Putamen (tissue), 1 donor: Measurements from ENCODE around the gene PCYT1A.
A peak's percentile ranks its signal among the peaks of the same experiment; 100 is the strongest.
"Not testable (repeated sequence)": the region's sequence is repeated elsewhere in the genome, so short reads cannot be mapped to it uniquely, and the experiment has no call there.

Source experiments
- DNase-seq: peaks from one replicate; pipeline ENCODE4 v3.0.0-alpha.2; 2016; ENCODE audit warnings: low spot score

PCYT1A gene

DNA sequence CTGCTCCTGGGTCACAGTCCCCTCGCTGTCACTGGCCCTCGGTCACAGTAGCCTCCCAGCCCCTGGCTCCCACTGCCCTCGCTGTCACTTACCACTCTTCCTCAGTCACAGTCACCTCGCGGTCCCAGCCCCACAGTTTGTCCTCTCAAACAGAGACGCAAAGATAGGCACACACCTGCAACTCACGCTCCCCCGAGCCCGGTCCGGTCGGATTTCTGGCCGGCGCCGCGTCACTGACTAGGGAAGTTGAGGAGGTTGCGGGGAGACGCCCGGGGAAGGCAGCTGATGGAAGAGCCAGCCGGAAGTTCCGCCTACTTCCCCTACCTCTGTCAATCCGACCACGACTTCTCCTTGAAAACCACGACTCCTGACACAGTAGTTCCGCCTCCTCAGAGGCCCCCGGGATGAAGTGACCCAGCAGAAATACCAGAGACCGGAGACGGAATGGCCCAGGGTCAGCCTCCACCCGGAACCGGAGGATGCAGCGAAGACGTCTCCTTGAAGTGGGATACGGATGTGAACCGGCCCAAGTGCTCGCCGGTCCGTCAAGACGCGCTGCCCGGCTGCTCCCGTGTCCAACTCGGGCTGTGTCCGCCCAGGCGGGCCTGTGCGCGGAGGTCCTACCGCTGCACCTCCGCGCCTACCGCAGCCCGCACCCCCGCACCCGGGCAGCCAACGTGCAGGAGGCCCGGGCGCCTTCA lies at the start of gene PCYT1A:
Gene PCYT1A (minus strand): TSS at position 287 of the 701 bp plus-strand sequence. CDS start 17,195 bp downstream, outside the sequence.
- DNase-seq, result peak; percentile 93

DNA sequence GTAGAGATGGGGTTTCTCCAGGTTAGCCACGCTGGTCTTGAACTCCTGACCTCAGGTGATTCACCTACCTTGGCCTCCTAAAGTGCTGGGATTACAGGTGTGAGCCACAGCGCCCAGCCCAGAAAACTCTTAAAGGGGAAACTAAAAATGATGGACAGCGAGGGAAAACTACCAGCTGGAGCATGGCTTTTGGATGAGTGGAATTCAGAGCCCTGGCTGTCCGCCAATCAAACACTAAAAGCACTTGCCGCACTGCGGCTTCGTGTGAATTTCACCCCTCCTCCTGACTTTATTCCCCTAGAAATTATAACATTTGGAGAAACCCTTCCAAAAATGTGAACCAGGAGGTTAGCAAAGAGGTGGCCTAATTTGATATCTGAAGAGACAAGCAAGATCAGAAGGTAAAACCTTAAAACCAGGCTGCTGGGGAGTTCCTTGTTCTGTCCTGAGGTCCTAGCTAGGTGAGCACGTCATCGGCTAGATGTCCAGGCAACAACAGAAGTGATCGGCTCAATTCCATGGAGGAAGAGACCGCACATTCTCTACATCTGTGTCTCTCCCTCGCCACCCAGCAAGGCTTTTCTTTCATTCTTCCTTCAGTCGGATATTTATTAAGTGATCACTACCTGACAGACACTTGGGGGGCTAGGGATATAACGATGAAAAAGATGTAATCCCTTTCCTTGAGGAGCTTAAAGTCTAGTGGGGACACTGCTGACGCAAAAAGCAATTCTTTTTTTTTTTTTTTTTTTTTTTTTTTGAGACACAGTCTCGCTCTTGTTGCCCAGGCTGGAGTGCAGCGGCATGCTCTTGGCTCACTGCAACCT lies 49.0 kb upstream of the PCYT1A start:
- no peak for DNase-seq

DNA sequence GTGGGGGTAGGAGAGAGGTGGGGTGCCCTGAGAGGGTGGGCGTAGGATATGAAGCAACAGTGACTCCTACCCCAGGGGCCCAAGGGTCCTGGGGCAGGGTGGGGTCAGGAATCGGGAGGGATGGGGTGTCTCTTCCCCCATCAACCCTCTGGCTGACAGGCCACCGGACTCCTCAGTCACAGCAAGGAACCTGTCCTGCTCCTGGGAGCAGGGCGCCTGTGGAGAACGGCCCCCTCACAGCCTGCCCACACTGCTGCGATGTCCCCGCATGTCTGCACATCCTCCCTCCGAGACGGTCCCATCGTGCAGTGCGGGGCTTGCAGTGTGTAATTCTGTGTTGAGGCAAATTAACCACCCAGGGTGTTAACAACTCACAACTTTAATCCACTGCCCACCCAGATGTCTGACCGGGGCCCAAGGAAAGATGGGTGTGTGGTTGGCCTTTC lies 48.0 kb upstream of the PCYT1A start:
- no peak for DNase-seq

DNA sequence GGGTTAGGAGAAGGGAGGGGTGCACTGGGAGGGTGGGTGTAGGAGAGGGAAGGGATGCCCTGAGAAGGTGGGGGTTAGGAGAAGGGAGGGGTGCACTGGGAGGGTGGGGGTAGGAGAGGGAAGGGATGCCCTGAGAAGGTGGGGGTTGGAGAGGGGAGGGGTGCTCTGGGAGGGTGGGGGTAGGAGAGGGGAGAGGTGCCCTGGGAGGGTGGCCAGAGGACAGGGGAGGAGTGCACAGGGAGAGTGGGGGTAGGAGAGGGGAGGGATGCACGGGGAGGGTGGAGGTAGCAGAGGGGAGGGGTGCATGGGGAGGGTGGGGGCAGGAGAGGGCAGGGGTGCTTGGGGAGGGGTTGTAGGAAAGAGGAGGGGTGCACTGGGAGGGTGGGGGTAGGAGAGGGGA lies 47.5 kb upstream of the PCYT1A start:
- no peak for DNase-seq

DNA sequence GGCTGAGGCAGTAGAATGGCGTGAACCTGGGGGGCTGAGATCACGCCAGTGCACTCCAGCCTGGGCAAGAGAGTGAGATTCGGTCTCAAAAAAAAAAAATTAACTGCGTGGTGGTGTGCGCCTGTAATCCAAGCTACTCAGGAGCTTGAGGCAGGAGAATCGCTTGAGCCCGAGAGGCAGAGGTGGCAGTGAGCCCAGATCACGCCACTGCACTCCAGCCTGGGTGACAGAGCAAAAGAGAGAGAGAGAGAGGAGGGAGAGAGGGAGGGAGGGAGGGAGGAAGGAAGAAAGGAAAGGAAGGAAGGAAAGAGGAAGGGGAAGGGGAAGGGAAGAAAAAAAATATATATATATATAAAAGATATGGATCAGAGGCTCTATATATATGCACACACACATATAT lies 44.6 kb upstream of the PCYT1A start:
- no peak for DNase-seq

DNA sequence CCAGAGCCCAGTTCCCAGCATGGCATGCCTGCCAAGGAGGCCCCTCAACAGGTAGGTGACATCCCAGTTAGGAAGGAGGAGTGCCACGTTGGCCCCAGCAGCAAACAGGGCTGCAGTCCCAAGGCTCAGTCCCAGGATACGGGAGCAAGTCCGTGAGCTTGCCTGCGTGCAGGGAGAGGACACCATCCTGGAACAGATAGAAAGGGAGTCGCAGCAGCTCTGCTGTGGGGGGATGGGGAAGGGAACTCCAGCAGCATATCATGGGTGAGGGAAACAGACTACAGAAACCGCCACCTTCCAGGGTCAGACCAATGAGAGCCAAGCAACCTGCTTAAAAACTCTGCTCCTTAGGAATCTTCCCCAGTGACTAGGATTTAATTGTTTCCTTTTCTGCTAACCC lies 39.9 kb upstream of the PCYT1A start:
- no peak for DNase-seq

DNA sequence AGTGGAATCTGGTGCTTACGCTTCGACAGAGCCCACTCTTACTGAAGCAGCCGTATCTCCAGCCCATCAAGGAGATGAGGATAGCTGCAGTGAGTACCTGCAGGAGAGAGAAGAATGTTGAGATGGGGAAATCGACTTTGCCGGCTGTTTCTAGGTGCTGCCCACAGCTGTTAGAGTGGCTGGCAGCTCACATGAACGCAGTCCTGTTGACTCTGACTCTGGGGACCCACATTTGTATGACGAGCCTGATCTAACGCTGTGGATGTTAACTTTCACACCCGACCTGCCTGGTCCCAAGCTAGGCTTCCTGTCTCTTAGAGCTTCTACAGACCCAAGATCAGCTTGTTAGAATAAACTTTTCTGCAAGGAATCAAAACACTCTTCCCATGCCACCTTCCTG lies 39.4 kb upstream of the PCYT1A start:
- no peak for DNase-seq

DNA sequence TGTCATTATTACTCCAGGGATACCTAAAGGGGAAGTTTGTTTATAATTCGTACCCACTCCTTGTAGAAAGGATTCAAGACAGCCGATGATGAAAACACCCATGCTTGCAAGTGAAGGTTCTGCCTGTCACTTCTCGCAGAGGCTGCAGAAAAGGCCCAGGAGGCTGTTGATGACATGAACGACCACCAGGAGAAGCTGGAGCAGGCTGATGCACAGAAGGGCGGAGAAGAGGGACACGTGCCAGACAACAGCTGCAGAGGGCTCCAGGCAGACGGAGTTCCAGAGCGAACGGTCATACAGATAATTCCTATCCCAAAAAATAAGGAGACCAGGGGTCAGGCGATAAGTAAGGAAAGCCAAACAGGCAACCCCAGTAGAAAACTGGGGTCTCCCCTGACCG lies 36.2 kb upstream of the PCYT1A start:
- no peak for DNase-seq

DNA sequence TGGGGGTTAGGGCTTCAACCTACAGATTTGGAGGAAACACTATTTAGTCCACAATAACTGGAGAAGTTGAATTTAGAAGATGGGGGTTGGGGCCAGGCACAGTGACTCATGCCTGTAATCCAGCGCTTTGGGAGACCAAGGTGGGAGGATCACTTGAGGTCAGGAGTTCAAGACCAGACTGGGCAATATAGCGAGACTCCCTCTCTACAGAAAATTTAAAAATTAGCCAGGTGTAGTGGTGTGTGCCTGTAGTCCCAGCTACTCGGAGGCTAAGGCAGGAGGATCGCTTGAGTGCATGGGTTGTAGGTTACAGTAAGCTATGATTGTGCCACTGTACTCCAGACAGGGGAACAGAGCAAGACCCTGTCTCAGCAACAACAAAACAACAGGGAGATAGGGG lies 35.5 kb upstream of the PCYT1A start:
- no peak for DNase-seq

DNA sequence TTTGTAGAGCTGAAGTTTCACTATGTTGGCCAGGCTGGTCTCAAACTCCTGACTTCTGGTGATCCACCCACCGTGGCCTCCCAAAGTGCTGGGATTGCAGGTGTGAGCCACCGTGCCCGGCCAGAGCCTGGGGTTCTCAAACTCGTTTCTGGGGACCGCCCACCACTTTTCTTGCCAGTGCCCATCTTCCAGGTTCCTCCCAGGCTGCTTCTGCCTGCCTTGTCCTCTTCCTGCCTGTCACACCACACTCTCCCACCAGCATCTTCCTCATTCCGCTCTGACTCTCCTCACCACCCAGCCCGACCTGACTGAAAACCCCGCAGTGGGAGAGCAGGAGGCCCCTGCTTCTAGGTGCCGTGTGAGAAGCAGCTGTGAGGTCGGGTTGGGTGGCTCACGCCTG lies 33.6 kb upstream of the PCYT1A start:
- no peak for DNase-seq

DNA sequence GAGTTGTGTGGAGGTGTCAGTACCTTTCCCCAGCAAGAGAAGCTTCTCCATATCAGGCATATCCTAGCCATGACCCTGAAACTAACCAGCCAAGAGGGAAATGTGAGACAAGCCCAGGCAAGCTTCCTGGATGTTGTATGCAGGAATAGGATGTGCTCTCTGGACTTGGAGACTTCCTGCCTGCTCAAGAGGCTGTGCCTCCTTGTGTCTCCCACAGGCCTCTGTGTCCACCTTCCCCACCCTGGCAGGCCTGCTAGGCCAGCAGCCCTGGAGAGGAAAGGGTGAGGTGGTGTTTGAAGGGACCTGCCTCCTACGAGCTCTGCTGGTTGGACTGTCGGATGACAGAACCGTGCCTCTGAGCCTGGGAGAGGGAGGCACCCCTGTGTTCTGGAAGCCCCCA lies 32.6 kb upstream of the PCYT1A start:
- DNase-seq, result no peak

DNA sequence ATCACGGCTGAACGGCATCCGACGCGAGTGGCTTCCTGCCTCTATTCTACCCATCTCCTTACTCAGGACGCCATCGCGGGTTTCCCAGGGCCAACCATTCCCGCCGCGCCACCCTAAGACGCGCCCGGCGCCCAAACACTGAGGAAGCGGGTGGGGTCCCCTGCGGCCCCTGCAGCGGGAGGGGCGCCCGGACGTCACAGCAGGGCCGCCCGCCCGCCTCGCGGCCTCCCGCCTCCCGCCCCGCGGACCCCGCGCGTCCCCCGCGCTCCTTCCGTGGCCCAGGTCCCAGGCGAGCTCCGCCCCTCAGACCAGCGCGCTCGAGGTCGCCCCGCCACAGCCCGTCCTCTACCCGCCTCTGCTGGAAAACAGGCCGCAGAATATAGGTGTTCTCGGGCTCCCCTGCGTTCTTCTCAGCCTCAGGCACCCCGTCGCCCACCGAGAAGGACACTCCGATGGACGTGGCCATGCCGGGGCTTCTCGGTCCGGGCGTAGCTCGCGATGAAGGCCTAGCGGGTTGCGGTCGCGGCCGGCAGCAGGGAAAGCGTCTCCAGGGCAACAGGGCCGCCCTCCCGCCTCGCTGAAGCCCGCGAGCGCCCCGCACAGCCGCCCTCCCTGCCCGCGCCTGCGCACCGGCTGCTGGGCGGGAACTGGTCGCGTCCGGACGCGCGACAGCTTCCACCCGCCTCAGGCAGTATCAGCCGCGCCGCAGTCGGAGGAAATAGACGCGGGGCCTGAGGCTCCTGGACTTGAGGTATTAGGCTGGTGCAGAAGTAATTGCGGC lies 30.4 kb upstream of the PCYT1A start, which contains the start of gene DYNLT2B:
Gene DYNLT2B (minus strand): TSS at position 554 of the 781 bp plus-strand sequence. CDS start 88 bp downstream, at position 466.
- DNase-seq, result peak; percentile 90

DNA sequence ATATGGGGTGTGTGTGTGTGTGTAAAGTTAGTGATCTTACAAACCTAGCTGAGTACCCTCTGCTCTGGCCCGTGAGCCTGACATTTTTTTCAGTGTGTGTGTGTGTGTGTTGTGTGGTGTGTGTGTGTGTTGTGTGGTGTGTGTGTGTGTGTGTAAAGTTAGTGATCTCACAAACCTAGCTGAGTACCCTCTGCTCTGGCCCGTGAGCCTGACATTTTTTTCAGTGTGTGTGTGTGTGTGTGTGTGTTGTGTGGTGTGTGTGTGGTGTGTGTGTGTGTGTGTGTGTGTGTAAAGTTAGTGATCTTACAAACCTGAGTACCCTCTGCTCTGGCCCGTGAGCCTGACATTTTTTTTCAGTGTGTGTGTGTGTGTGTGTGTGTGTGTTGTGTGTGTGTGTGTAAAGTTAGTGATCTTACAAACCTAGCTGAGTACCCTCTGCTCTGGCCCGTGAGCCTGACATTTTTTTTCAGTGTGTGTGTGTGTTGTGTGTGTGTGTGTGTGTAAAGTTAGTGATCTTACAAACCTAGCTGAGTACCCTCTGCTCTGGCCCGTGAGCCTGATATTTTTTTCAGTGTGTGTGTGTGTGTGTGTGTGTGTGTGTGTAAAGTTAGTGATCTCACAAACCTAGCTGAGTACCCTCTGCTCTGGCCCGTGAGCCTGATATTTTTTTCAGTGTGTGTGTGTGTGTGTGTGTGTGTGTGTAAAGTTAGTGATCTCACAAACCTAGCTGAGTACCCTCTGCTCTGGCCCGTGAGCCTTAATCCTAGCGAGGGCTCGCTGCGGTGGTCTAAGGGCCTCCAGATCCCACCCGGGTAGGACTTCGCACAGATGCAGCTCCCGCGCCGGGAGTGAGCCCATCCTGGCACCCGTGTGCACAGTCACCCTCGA lies 29.5 kb upstream of the PCYT1A start:
- not testable (repeated sequence) for DNase-seq

DNA sequence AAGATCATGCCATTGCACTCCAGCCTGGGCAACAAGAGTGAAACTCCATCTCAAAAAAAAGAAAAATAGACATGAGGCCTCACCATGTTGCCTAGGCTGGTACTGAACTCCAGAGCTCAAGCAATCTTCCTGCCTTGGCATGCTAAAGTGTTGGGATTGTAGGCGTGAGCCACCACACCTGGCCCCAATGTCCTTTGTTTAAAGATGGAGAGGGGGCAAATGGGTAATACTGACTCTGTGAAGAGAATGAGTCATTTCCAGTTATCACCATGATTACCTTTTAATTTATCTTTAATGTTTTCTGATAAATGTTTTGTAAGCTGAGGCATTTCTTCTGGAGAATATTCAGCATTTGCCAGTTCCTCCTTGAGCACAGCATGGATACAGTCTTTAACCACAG lies 28.3 kb upstream of the PCYT1A start:
- DNase-seq, result no peak

DNA sequence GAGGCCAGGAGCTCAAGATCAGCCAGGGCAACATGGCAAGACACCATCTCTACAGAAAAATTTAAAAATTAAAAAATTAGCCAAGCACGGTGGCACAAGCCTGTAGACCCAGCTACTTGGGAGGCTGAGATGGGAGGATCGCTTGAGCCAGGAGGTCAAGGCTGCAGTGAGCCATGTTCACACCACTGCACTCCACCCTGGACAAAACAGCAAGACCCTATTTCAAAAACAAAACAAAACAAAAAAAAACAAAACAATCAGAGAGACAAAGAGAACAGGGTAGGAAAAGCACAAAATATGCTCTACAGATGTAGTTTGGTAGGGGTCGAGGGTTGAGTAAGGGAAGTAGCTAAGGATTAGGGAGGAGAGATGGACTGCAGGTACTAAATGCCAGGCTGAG lies 27.1 kb upstream of the PCYT1A start:
- no peak for DNase-seq

DNA sequence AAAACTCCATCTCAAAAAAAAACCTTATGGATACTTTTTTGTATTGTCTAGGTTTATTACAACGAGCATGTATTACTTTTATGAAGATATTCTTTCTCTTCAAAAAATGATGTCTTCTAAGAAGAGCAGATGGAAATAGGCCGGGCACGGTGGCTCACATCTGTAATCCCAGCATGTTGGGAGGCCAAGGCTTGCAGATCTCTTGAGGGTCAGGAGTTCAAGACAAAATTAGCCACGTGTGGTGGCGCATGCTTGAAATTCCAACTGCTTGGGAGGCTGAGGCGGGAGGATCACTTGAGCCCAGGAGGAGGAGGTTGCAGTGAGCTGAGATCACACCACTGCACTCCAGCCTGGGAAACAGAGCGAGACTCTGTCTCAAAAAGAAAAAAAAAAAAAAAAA lies 26.6 kb upstream of the PCYT1A start:
- not testable (repeated sequence) for DNase-seq

DNA sequence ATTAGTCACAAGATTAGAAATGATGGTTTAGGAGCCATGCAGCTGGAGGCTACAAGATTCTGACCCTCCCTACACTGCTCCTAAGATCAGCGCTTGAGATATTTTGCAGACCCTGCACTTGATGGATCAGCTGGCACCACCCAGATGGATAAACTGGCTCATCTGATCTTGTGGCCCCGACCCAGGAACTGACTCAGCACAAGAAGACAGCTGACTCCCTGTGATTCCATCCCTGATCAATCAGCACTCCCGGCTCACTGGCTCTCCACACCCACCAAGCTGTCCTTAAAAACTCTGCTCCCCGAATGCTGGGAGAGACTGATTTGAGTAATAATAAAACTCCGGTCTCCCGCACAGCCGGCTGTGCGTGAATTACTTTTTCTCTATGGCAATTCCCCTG lies 15.4 kb upstream of the PCYT1A start:
- not testable (repeated sequence) for DNase-seq

DNA sequence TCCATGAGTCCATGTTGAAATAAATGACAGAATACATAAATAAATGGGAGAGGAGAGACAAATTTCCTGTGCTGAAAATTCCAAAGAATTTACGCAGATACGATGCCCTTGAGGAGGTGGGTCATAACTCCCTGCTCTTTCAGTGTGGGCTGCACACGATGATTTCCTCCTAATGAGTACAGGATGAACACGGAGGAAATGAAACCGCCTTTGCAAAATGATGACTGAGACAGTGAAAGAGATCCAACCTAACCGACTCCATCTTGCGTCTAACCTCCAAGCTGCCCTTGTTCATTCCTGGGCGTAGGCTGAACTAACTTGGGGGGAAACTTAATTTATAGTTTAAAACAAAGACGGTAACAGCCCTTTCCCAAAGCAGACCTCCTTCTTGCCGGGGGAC lies 15.0 kb upstream of the PCYT1A start:
- not testable (repeated sequence) for DNase-seq

DNA sequence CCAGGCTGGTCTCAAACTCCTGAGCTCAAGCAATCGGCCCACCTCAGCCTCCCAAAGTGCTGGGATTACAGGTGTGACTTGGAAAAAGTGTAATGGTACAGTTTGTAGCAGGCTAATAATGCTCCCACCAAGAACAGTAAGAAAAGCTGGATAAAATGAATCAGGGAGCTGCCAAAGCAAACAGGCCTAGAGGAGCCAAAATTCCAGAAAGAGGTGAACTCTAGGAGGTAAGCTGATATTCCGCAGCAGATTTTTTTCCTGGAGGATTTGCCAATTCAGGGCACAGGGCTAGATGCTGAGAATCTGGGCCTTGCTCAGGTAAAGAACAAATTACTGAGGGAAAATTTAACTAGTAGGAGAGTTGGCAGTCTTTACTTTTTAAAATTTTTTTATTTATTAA lies 11.0 kb upstream of the PCYT1A start:
- no peak for DNase-seq

DNA sequence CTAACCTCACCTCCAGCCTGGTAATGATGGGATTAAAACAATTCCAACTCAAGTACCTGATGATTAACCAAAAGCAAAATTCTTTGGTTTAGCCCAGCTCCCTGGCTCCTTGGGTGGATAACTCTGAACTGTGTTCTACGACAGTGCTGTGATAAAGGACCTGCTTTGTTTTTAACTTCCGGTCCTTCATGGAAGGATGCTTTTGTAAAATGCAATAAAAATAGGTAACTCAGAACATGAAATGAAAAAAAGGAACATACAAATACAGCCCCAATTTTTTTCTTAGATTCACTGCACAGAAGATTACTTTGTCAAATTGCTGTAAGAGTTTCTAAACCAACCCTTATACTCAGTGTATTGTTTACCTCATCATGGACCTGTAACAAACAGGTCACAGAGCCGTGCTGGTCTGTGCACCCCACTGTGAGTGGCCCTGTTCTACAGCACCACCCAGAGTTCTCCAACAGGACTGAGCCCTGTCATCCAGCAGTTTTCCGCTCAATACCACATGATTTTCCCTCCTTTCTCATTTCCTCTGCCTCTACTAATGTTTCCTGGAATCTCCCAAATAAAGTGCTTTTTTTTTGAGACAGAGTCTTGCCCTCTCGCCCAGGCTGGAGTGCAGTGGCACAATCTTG lies 4.9 kb upstream of the PCYT1A start:
- DNase-seq, result no peak

DNA sequence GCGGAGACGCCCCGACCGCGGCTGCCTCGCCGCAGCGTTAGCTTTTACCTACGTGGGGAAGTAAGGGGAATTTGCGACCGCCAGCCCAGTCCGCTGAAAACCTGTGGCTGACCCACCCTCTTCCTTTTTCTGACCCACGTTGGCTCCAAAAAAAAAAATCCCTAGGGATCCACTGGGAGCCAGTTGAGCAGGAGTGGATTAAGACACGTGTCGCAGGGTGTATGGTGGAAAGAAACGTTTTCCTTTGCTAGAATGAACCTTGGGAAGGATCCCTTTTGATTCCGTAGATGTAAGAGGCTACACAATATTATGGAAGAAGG lies 575 bp upstream of the PCYT1A start:
- no peak for DNase-seq
